IMR-90 (cell line): Measurements from ENCODE around the gene PALMD.

ENCODE experiments used
- CTCF ChIP-seq: conservative IDR thresholded peaks from 2 replicates; pipeline ENCODE4 v1.5.1; 2012; ENCODE audit warnings: mild to moderate bottlenecking, low read depth, low read length, improper control_type of control experiment
- RCOR1 ChIP-seq: IDR thresholded peaks from 2 replicates; pipeline ENCODE4 v1.6.1; 2012; ENCODE audit warnings: mild to moderate bottlenecking, low read length, improper control_type of control experiment; ENCODE audit not compliant: insufficient replicate concordance

GRCh38 chr1:99669376-99669775, 23.5 kb downstream of the PALMD start:
- TF ChIP-seq RCOR1 (no peak), CTCF (no peak)
